ENCODE results near the gene ZNHIT1.

Gene ZNHIT1

DNA sequence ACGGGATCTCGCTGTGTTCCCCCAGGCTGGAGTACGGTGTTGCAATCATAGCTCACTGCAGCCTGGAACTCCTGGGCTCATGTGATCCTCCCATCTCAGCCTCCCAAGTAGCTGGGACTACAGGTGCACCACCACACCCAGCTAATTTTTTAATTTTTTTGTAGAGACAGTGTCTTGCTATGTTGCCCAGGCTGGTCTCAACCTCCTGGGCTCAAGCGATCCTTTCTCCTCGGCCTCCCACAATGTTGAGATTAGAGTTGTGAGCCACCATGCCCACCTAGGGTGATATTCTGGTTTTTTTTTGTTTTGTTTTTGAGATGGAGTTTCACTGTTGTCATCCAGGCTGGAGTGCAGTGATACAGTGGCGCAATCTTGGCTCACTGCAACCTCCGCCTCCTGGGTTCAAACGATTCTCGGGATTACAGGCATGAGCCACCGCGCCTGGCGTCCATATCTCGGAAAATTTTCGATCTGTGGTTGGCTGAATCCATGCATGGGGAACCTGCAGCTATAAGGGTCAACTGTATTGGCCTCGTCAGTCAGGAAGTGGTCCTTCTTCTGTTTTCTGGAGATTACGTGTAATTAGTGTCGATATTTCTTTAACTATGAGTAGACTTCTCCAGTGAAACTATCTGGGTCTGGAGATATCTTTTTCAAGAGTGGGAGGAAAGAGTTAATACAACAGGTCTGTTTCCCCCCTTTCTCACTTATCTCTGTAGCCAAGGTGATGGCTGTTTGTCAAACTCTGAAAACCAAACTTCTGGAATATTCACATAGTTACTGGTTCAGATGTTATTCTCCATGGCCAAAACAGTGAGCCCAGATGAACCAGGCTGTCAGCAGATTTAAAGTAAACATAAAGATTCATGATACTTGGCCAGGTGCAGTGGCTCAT lies 47.9 kb downstream of the ZNHIT1 start:
- TF ChIP-seq JUND (IDR thresholded peaks at IDR 0.05; ENCODE audit: low read depth), result no peak
- DNase-seq (ENCODE audit: low read depth in 1 of 2, low spot score in 1 of 2), result no peak
- in situ Hi-C loops (cut with HindIII; ENCODE audit: low pct_unique_long_range_greater_than_20kb, low sequenced_read_pairs), result no loop called here

DNA sequence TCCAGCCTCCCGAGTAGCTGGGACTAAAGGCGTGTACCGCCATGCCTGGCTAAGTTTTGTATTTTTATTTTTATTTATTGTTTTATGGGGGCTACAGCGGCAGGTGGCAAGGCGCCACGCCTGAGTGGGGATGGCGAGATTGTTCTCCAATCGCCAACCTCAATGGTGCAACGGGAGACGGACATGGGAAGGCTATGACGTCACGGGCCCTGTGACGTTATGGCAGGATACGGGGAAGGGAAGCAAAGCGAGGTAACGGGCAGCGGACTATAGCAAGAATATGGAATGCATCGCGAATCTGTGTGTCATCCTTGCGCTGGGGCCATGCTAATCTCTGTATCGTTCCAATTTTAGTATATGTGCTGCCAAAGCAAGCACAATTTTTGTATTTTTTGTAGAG lies 51.7 kb downstream of the ZNHIT1 start:
- in situ Hi-C loops (cut with HindIII; ENCODE audit: low pct_unique_long_range_greater_than_20kb, low sequenced_read_pairs), result no loop called here
- DNase-seq (ENCODE audit: low read depth in 1 of 2, low spot score in 1 of 2), result no peak
- TF ChIP-seq JUND (IDR thresholded peaks at IDR 0.05; ENCODE audit: low read depth), result no peak

DNA sequence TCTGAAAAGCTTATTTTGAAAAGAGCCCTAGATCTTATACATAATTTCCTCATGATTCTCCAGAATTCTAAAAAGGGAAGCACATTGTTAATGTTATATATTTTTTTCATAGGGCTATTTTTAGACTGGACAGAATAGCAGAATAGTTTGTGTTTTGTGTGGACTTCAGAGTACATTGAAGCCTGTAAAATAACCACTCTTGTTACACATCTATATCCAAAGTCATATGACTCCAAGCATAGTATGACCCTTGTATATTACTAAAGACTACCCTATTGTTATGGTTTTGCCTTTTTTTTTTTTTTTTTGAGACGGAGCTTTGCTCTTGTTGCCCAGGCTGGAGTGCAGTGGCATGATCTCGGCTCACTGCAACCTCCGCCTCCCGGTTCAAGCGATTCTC lies 53.1 kb downstream of the ZNHIT1 start:
- no peak for TF ChIP-seq JUND (IDR thresholded peaks at IDR 0.05; ENCODE audit: low read depth)
- no peak for DNase-seq (ENCODE audit: low read depth in 1 of 2, low spot score in 1 of 2)
- in situ Hi-C loops (cut with HindIII; ENCODE audit: low pct_unique_long_range_greater_than_20kb, low sequenced_read_pairs), result no loop called here

DNA sequence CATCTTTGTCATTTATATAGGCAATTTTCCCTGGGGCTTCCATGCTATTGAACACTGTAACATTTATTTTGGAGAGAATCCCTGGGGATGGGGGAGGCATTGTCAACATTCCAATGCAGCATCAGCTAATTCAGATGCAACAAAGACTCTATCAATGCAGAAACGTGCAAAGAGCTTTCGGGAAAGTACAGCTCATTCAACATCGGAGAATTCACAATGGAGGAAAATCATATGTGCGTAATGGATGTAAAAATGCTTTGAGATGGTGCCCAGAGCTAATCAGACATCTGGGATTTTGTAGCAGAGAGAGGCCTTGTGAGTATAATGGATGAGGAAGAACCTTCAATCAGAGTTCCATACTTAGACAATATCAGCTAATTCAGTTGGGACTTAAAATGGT lies 55.2 kb downstream of the ZNHIT1 start:
- DNase-seq (ENCODE audit: low read depth in 1 of 2, low spot score in 1 of 2), result no peak
- in situ Hi-C loops (cut with HindIII; ENCODE audit: low pct_unique_long_range_greater_than_20kb, low sequenced_read_pairs), result no loop called here
- no peak for TF ChIP-seq JUND (IDR thresholded peaks at IDR 0.05; ENCODE audit: low read depth)
